Adipocyte (in vitro differentiated cells): Measurements from ENCODE around the gene ETFBKMT.

Experiments
- DNase-seq: peaks from one replicate; pipeline ENCODE4 v3.0.0-alpha.2; 2015; ENCODE audit warnings: low read depth
- H3K27me3 ChIP-seq: replicated peaks from 2 replicates; pipeline ENCODE4 v1.7.0; 2013; ENCODE audit warnings: mild to moderate bottlenecking, low read length, moderate library complexity; ENCODE audit not compliant: control insufficient read depth, insufficient read depth
- H3K36me3 ChIP-seq: 2 replicates; pipeline ENCODE4 v1.7.0; 2013; ENCODE audit warnings: low read length, mild to moderate bottlenecking, moderate library complexity; ENCODE audit not compliant: control insufficient read depth, insufficient read depth, severe bottlenecking
- H3K4me1 ChIP-seq: 2 replicates; pipeline ENCODE4 v1.7.0; 2013; ENCODE audit warnings: mild to moderate bottlenecking, low read length, moderate library complexity; ENCODE audit not compliant: control insufficient read depth, insufficient read depth
- H3K4me3 ChIP-seq: 2 replicates; pipeline ENCODE4 v1.7.0; 2013; ENCODE audit warnings: mild to moderate bottlenecking, low read length, moderate library complexity
- H3K9ac ChIP-seq: 2 replicates; pipeline ENCODE4 v1.7.0; 2013; ENCODE audit warnings: mild to moderate bottlenecking, low read length, moderate library complexity
- H3K9me3 ChIP-seq: 2 replicates; pipeline ENCODE4 v1.7.0; 2013; ENCODE audit warnings: mild to moderate bottlenecking, low read length, moderate library complexity; ENCODE audit not compliant: control insufficient read depth

Gene ETFBKMT

GRCh38 chr12:31631809-31632208 lies 27.7 kb upstream of the ETFBKMT start:
- H3K4me1 ChIP-seq: peaks cover 12% of the 10 kb centered on the region
- H3K36me3 ChIP-seq: no peaks in the 10 kb centered on the region
- H3K27me3 ChIP-seq: no peaks in the 10 kb centered on the region
- no peak overlapping the region for H3K4me3 ChIP-seq
- no peak for DNase-seq
- no peaks in the 10 kb centered on the region for H3K9me3 ChIP-seq
- H3K9ac ChIP-seq: no peak overlapping the region

- no peak for DNase-seq
- Histone ChIP-seq H3K27me3 (no peaks in the 10 kb centered on the region), H3K9ac (no peak overlapping the region), H3K4me3 (no peak overlapping the region), H3K36me3 (no peaks in the 10 kb centered on the region), H3K4me1 (peaks cover 12% of the 10 kb centered on the region), H3K9me3 (no peaks in the 10 kb centered on the region)
These were observed 26.0 kb upstream of the ETFBKMT start for GRCh38 chr12:31633464-31633863.

- Histone ChIP-seq H3K36me3 (no peaks in the 10 kb centered on the region), H3K9me3 (no peaks in the 10 kb centered on the region), H3K27me3 (no peaks in the 10 kb centered on the region), H3K4me3 (no peak overlapping the region), H3K9ac (no peak overlapping the region), H3K4me1 (peaks cover 9% of the 10 kb centered on the region)
- DNase-seq: no peak
These were observed 24.9 kb upstream of the ETFBKMT start for GRCh38 chr12:31634620-31635019.

- Histone ChIP-seq H3K27me3 (no peaks in the 10 kb centered on the region), H3K4me1 (no peaks in the 10 kb centered on the region), H3K9me3 (no peaks in the 10 kb centered on the region), H3K9ac (no peak overlapping the region), H3K4me3 (no peak overlapping the region), H3K36me3 (no peaks in the 10 kb centered on the region)
- no peak for DNase-seq
These were observed 17.9 kb upstream of the ETFBKMT start for GRCh38 chr12:31641509-31642090.

GRCh38 chr12:31644536-31644935 lies 15.0 kb upstream of the ETFBKMT start:
- Histone ChIP-seq H3K4me3 (no peak overlapping the region), H3K4me1 (no peaks in the 10 kb centered on the region), H3K27me3 (no peaks in the 10 kb centered on the region), H3K9me3 (no peaks in the 10 kb centered on the region), H3K36me3 (no peaks in the 10 kb centered on the region), H3K9ac (no peak overlapping the region)
- no peak for DNase-seq

- no peak for DNase-seq
- no peaks in the 10 kb centered on the region for H3K27me3 ChIP-seq
- H3K36me3 ChIP-seq: no peaks in the 10 kb centered on the region
- H3K9me3 ChIP-seq: no peaks in the 10 kb centered on the region
- no peak overlapping the region for H3K4me3 ChIP-seq
- H3K4me1 ChIP-seq: peaks cover 8% of the 10 kb centered on the region
- H3K9ac ChIP-seq: no peak overlapping the region
These were observed 13.6 kb upstream of the ETFBKMT start for GRCh38 chr12:31645924-31646323.

GRCh38 chr12:31647086-31647491 lies 12.4 kb upstream of the ETFBKMT start:
- Histone ChIP-seq H3K9ac (no peak overlapping the region), H3K9me3 (no peaks in the 10 kb centered on the region), H3K4me3 (no peak overlapping the region), H3K36me3 (no peaks in the 10 kb centered on the region), H3K27me3 (no peaks in the 10 kb centered on the region), H3K4me1 (peaks cover 8% of the 10 kb centered on the region)
- DNase-seq: no peak

GRCh38 chr12:31650918-31651317 lies 8.6 kb upstream of the ETFBKMT start:
- Histone ChIP-seq H3K27me3 (no peaks in the 10 kb centered on the region), H3K9ac (peak overlapping the region; percentile 89), H3K36me3 (no peaks in the 10 kb centered on the region), H3K4me1 (peaks cover 8% of the 10 kb centered on the region), H3K4me3 (peak overlapping the region; percentile 90), H3K9me3 (no peaks in the 10 kb centered on the region)
- no peak for DNase-seq

GRCh38 chr12:31651893-31652521 lies 7.5 kb upstream of the ETFBKMT start:
- H3K4me3 ChIP-seq: peak overlapping the region; percentile 90
- H3K36me3 ChIP-seq: no peaks in the 10 kb centered on the region
- H3K4me1 ChIP-seq: peaks cover 8% of the 10 kb centered on the region
- no peaks in the 10 kb centered on the region for H3K9me3 ChIP-seq
- no peaks in the 10 kb centered on the region for H3K27me3 ChIP-seq
- peak overlapping the region; percentile 89 for H3K9ac ChIP-seq
- no peak for DNase-seq

- Histone ChIP-seq H3K9ac (no peak overlapping the region), H3K36me3 (no peaks in the 10 kb centered on the region), H3K4me3 (no peak overlapping the region), H3K27me3 (no peaks in the 10 kb centered on the region), H3K4me1 (peaks cover 11% of the 10 kb centered on the region), H3K9me3 (no peaks in the 10 kb centered on the region)
- DNase-seq: no peak
These were observed 4.3 kb upstream of the ETFBKMT start for GRCh38 chr12:31655208-31655607.

- no peaks in the 10 kb centered on the region for H3K36me3 ChIP-seq
These were observed 3.7 kb upstream of the ETFBKMT start for GRCh38 chr12:31655792-31656191.

More at GRCh38 chr12:31655792-31656191, 3.7 kb upstream of the ETFBKMT start:
- no peaks in the 10 kb centered on the region for H3K9me3 ChIP-seq
- no peak overlapping the region for H3K9ac ChIP-seq
- H3K27me3 ChIP-seq: no peaks in the 10 kb centered on the region
- peaks cover 6% of the 10 kb centered on the region for H3K4me1 ChIP-seq
- no peak overlapping the region for H3K4me3 ChIP-seq
- DNase-seq: no peak
